HepG2 (cell line): ENCODE measurements around the gene TPD52L2. TPM values are rescaled to one million over a fixed set of nuclear protein-coding genes. Genes with fewer than 3 reads are reported as not detected.

Experiments used
- ATAC-seq: fragments of 200-7000 bp; cut with Tn5 transposase; 3 replicates; pipeline ENCODE4 v1.9.1; 2020; ENCODE audit warnings: mild to moderate bottlenecking, moderate library complexity
- BruUV-seq: library from RNA; stranded (reverse); fragments of 400-500 nt; replicated peaks from 2 replicates; lab custom pipeline; 2021; lab: Mats Ljungman, UMichigan
- CTCF ChIA-PET: fragments of 300-600 bp; formaldehyde crosslinking; extraction: SDS; loops from one replicate; lab custom pipeline; 2021; ENCODE audit warnings: low total read pairs, inconsistent platforms, low intra/inter-chr PET ratio; lab: Yijun Ruan, JAX
- POLR2A ChIA-PET: fragments of 350-600 bp; sonication (Branson Sonifier 250); formaldehyde crosslinking; loops from one replicate; lab custom pipeline; 2020; ENCODE audit warnings: antibody characterized with exemption, inconsistent platforms; lab: Yijun Ruan, JAX
- DNase-seq: peaks from one replicate; pipeline ENCODE4 v3.0.0-alpha.2; 2015; ENCODE audit warnings: low spot score
- FAIRE-seq: peaks from 3 replicates; lab custom pipeline; 2011; peaks lifted over from hg19 to GRCh38; lab: Jason Lieb, UNC
- H2AFZ ChIP-seq: one replicate; pipeline ENCODE4 v1.6.1; 2011; ENCODE audit warnings: low read length, inconsistent platforms
- H3K27ac ChIP-seq: fragments of 300-600 bp; 3 replicates; pipeline ENCODE4 v1.8.0; 2011; ENCODE audit warnings: mixed run types, mild to moderate bottlenecking, mixed read lengths, low read length, inconsistent platforms; ENCODE audit not compliant: insufficient read depth; ENCODE audit errors: extremely low read length
- H3K27me3 ChIP-seq, 2 experiments: fragments of 200-600 bp in 1 of 2; 2 replicates in 1 of 2; 3 replicates in 1 of 2; pipeline versions ENCODE4 v1.6.0 to v1.8.0; 2011; ENCODE audit warnings: low read length in 2 of 2, mild to moderate bottlenecking in 2 of 2, moderate library complexity in 2 of 2, inconsistent platforms in 1 of 2; ENCODE audit not compliant: insufficient read depth in 2 of 2, control insufficient read depth in 1 of 2
- H3K36me3 ChIP-seq, 2 experiments: fragments of 200-600 bp in 1 of 2; replicated peaks in 1 of 2; 2 replicates in 1 of 2; 3 replicates in 1 of 2; pipeline versions ENCODE4 v1.5.1 to v1.8.0; 2011; ENCODE audit warnings: low read length in 2 of 2, inconsistent platforms in 1 of 2; ENCODE audit not compliant: insufficient read depth in 2 of 2, control insufficient read depth in 1 of 2
- H3K4me1 ChIP-seq: 2 replicates; pipeline ENCODE4 v1.5.1; 2012; ENCODE audit warnings: low read length, inconsistent platforms; ENCODE audit not compliant: insufficient read depth
- H3K4me2 ChIP-seq: 2 replicates; pipeline ENCODE4 v1.6.0; 2011; ENCODE audit warnings: low read depth, low read length, inconsistent platforms
- H3K4me3 ChIP-seq, 3 experiments: fragments of 200-600 bp in 1 of 3; sonication (generic), shearing (Covaris generic) in 1 of 3; replicated peaks in 1 of 3; 2 replicates each; pipeline ENCODE4 v1.5.1; 2011 to 2016; ENCODE audit warnings: low read length in 3 of 3, inconsistent platforms in 2 of 3, low read depth in 2 of 3, mild to moderate bottlenecking in 2 of 3, control low read depth in 1 of 3, mixed read lengths in 1 of 3; ENCODE audit not compliant: insufficient read depth in 1 of 3
- H3K79me2 ChIP-seq: one replicate; pipeline ENCODE4 v1.6.1; 2011; ENCODE audit warnings: low read length, inconsistent platforms; ENCODE audit not compliant: insufficient read depth
- H3K9ac ChIP-seq: 2 replicates; pipeline ENCODE4 v1.6.0; 2011; ENCODE audit warnings: mild to moderate bottlenecking, low read depth, low read length, inconsistent platforms; ENCODE audit not compliant: insufficient read depth
- H3K9me3 ChIP-seq: 2 replicates; pipeline ENCODE4 v1.5.1; 2012; ENCODE audit warnings: mild to moderate bottlenecking, low read length
- H4K20me1 ChIP-seq: 2 replicates; pipeline ENCODE4 v1.6.0; 2011; ENCODE audit warnings: inconsistent platforms, mild to moderate bottlenecking, low read length, moderate library complexity; ENCODE audit not compliant: insufficient read depth
- KAT8 ChIP-seq: IDR thresholded peaks from 2 replicates; pipeline ENCODE4 v1.6.1; 2016; ENCODE audit warnings: missing genetic modification reagents, missing compliant biosample characterization
- MEF2D ChIP-seq: sonication (generic); formaldehyde crosslinking; IDR thresholded peaks from 2 replicates; pipeline ENCODE4 v1.5.1; 2020; ENCODE audit warnings: mild to moderate bottlenecking, missing genetic modification reagents
- TBP ChIP-seq: sonication (generic); formaldehyde crosslinking; IDR thresholded peaks from 2 replicates; pipeline ENCODE4 v1.5.0; 2020; ENCODE audit warnings: missing genetic modification reagents
- ZFP36L2 ChIP-seq: sonication (generic); formaldehyde crosslinking; IDR thresholded peaks from 2 replicates; pipeline ENCODE4 v1.4.0; 2020; ENCODE audit warnings: missing genetic modification reagents
- ZNF225 ChIP-seq: sonication (generic); formaldehyde crosslinking; IDR thresholded peaks from 2 replicates; pipeline ENCODE4 v1.4.0; 2020; ENCODE audit warnings: mild to moderate bottlenecking, missing genetic modification reagents
- ZNF333 ChIP-seq: sonication (generic); formaldehyde crosslinking; IDR thresholded peaks from 2 replicates; pipeline ENCODE4 v1.4.0; 2020; ENCODE audit warnings: mild to moderate bottlenecking, missing genetic modification reagents, borderline replicate concordance
- ZNF792 ChIP-seq: IDR thresholded peaks from 2 replicates; pipeline ENCODE4 v1.6.1; 2016
- ZNF839 ChIP-seq: sonication (generic); formaldehyde crosslinking; IDR thresholded peaks from 2 replicates; pipeline ENCODE4 v1.4.0; 2020; ENCODE audit warnings: missing genetic modification reagents, mild to moderate bottlenecking, borderline replicate concordance
- ZSCAN30 ChIP-seq: sonication (generic); formaldehyde crosslinking; IDR thresholded peaks from 2 replicates; pipeline ENCODE4 v1.5.0; 2020; ENCODE audit warnings: mild to moderate bottlenecking, missing genetic modification reagents
- WGBS: methylation state at CpG from one replicate; pipeline ENCODE4 v1.1.6; 2017; ENCODE audit warnings: low lambda C conversion rate; 5-methylcytosine and 5-hydroxymethylcytosine counted together
- in situ Hi-C: cut with HindIII; loops from 2 replicates; pipeline ENCODE4 v1.10.0; 2017; ENCODE audit warnings: low pct_unique_long_range_greater_than_20kb; ENCODE audit not compliant: extremely low pct_ligation_motif_present
- intact Hi-C: fragments of 100-400 bp; cut with micrococcal nuclease; formaldehyde crosslinking; loops from one replicate; pipeline ENCODE4 v1.10.0; 2022; ENCODE audit not compliant: unreplicated experiment
- polyA plus RNA-seq, 8 experiments: library from polyadenylated mRNA; depleted of rRNA in 3 of 8; stranded (reverse) in 7 of 8; unstranded in 1 of 8; fragments of >200 nt; fragmentation: Illumina TruSeq in 4 of 8; extraction: Trizol in 4 of 8; gene quantifications; 2 replicates each; pipeline versions ENCODE4 v1.2.1 to v1.2.3, GENCODE V29; 2011 to 2016; ENCODE audit warnings: low read depth in 4 of 8, missing spikeins in 1 of 8, mixed read lengths in 1 of 8; ENCODE audit not compliant: insufficient read depth in 1 of 8
- total RNA-seq, 5 experiments: library from RNA; depleted of rRNA; stranded (reverse); fragments of >200 nt; fragmentation: Illumina TruSeq; extraction: Trizol; gene quantifications; 2 replicates each; pipeline ENCODE4 v1.2.3, GENCODE V29; 2016; ENCODE audit warnings: low read depth in 1 of 5
- TF ChIP-seq, protein P1 (sequence below): sonication (generic); formaldehyde crosslinking; IDR thresholded peaks from 2 replicates; pipeline ENCODE4 v1.8.1; 2023; ENCODE audit warnings: mild to moderate bottlenecking, missing genetic modification reagents, borderline replicate concordance
- TF ChIP-seq, protein P2 (sequence below): sonication (generic); formaldehyde crosslinking; IDR thresholded peaks from 2 replicates; pipeline ENCODE4 v1.4.0; 2020; ENCODE audit warnings: missing genetic modification reagents
- TF ChIP-seq, protein P3 (sequence below): sonication (generic); formaldehyde crosslinking; IDR thresholded peaks from 2 replicates; pipeline ENCODE4 v1.5.1; 2020; ENCODE audit warnings: mild to moderate bottlenecking, missing genetic modification reagents, borderline replicate concordance
- TF ChIP-seq, protein P4 (sequence below): sonication (generic); formaldehyde crosslinking; IDR thresholded peaks from 2 replicates; pipeline ENCODE4 v1.4.0; 2020; ENCODE audit warnings: low read depth, mild to moderate bottlenecking, missing genetic modification reagents

The TPD52L2 gene
- total and polyA plus RNA-seq, 2 of the 13 experiments (the other 11 are each of a cell fraction or from before 2014, with no cell fraction given): 156 to 184 TPM

DNA sequence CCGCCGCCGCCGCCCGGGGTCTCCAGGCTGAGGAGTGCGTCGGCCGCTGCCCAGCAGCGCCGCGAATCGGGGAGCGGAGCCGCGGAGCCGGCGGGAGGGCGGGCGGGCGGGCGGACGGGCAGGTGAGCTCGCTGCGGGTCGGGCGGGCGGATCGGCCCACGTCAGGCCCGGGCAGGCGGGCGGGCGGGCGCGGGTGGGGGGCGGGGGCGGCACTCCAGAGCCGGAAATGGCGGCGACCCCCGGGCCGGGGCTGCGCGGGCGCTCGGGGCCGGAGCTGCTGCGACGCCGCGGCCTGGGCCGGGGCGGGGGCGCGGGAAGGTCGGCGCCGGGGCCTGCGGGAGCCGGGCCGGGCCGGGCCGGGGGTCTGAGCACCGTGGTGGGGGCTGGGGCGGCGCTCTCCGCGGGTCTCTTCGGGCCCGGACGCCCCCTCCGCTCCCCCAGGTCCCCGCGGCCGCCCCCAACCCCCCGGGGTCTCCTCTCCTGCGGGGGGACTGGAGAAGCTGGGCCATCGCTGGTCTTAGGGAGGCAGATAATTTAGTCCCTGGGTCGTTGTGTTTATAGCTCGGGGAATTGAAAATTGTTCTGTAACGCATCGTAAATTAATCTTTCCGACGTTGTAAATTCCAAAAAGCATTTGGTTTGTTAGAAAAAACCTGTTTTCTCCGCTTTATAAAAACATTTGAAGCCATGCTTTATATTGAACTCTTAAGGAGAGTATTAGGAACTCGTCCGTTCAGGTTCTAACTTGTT is 30.3 kb downstream of the TPD52L2 start (continued):
- TF ChIP-seq, protein P1, sequence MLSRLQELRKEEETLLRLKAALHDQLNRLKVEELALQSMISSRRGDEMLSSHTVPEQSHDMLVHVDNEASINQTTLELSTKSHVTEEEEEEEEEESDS (CRISPR knock-in tag): no peak
- TF ChIP-seq ZFP36L2 (CRISPR knock-in tag): no peak
- no peak for TF ChIP-seq ZNF839 (CRISPR knock-in tag)
- TF ChIP-seq ZNF792 (CRISPR knock-in tag): no peak
- TF ChIP-seq ZNF225 (CRISPR knock-in tag): no peak
- TF ChIP-seq KAT8 (CRISPR knock-in tag): no peak

DNA sequence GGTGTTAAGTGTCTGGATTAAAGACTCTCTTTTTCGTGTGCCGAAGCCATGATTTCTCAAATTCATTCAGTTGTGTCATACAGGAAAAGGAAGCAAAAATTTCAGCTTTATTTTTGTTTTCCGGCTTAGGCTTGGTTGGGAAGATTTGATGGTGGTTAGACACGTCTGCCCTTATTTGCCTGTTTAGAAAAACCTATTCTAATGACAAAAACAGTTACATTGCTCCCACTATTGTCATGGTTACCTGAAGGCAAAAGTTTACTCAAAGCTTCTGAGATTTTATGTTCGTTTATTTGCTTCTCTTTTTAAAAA is 30.8 kb downstream of the TPD52L2 start:
- CTCF ChIA-PET: no interaction called here
- no peak for TF ChIP-seq MEF2D
- TF ChIP-seq, protein P2, sequence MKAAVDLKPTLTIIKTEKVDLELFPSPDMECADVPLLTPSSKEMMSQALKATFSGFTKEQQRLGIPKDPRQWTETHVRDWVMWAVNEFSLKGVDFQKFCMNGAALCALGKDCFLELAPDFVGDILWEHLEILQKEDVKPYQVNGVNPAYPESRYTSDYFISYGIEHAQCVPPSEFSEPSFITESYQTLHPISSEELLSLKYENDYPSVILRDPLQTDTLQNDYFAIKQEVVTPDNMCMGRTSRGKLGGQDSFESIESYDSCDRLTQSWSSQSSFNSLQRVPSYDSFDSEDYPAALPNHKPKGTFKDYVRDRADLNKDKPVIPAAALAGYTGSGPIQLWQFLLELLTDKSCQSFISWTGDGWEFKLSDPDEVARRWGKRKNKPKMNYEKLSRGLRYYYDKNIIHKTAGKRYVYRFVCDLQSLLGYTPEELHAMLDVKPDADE (CRISPR knock-in tag): peak; percentile 27; the same call in 1 of the 2 replicates
- 0 out of 2 replicates have a peak, but pooled peaks have one; percentile 6 for TF ChIP-seq TBP (CRISPR knock-in tag)
- TF ChIP-seq, protein P3, sequence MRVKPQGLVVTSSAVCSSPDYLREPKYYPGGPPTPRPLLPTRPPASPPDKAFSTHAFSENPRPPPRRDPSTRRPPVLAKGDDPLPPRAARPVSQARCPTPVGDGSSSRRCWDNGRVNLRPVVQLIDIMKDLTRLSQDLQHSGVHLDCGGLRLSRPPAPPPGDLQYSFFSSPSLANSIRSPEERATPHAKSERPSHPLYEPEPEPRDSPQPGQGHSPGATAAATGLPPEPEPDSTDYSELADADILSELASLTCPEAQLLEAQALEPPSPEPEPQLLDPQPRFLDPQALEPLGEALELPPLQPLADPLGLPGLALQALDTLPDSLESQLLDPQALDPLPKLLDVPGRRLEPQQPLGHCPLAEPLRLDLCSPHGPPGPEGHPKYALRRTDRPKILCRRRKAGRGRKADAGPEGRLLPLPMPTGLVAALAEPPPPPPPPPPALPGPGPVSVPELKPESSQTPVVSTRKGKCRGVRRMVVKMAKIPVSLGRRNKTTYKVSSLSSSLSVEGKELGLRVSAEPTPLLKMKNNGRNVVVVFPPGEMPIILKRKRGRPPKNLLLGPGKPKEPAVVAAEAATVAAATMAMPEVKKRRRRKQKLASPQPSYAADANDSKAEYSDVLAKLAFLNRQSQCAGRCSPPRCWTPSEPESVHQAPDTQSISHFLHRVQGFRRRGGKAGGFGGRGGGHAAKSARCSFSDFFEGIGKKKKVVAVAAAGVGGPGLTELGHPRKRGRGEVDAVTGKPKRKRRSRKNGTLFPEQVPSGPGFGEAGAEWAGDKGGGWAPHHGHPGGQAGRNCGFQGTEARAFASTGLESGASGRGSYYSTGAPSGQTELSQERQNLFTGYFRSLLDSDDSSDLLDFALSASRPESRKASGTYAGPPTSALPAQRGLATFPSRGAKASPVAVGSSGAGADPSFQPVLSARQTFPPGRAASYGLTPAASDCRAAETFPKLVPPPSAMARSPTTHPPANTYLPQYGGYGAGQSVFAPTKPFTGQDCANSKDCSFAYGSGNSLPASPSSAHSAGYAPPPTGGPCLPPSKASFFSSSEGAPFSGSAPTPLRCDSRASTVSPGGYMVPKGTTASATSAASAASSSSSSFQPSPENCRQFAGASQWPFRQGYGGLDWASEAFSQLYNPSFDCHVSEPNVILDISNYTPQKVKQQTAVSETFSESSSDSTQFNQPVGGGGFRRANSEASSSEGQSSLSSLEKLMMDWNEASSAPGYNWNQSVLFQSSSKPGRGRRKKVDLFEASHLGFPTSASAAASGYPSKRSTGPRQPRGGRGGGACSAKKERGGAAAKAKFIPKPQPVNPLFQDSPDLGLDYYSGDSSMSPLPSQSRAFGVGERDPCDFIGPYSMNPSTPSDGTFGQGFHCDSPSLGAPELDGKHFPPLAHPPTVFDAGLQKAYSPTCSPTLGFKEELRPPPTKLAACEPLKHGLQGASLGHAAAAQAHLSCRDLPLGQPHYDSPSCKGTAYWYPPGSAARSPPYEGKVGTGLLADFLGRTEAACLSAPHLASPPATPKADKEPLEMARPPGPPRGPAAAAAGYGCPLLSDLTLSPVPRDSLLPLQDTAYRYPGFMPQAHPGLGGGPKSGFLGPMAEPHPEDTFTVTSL (CRISPR knock-in tag): 0 out of 2 replicates have a peak, but pooled peaks have one; percentile 22
- TF ChIP-seq, protein P4, sequence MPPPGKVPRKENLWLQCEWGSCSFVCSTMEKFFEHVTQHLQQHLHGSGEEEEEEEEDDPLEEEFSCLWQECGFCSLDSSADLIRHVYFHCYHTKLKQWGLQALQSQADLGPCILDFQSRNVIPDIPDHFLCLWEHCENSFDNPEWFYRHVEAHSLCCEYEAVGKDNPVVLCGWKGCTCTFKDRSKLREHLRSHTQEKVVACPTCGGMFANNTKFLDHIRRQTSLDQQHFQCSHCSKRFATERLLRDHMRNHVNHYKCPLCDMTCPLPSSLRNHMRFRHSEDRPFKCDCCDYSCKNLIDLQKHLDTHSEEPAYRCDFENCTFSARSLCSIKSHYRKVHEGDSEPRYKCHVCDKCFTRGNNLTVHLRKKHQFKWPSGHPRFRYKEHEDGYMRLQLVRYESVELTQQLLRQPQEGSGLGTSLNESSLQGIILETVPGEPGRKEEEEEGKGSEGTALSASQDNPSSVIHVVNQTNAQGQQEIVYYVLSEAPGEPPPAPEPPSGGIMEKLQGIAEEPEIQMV: no peak
- TF ChIP-seq ZSCAN30: 0 out of 2 replicates have a peak, but pooled peaks have one; percentile 39
- no peak for TF ChIP-seq ZNF333 (CRISPR knock-in tag)

More for the DNA sequence above, 30.8 kb downstream of the TPD52L2 start:
- POLR2A ChIA-PET: interaction anchor here (0.8 to 4.7 kb wide), 13 partner anchors 10 to 188 kb away, joined by 3 to 71 read pairs (median 7); partner anchors contain the start of genes ARFRP1, C20orf204, PRPF6 and SAMD10
- ATAC-seq: no peak
- H3K4me2 ChIP-seq: peak overlapping the region; percentile 96
- peak overlapping the region; percentile 76 for H3K9ac ChIP-seq
- peaks cover 51% of the 10 kb centered on the region for H3K79me2 ChIP-seq
- peak overlapping the region; percentile 60 for H3K27ac ChIP-seq
- 2% methylated on average over 5 of the region's 5 CpGs for WGBS
- H3K27me3 ChIP-seq: no peaks in the 10 kb centered on the region; a peak in 1 of 5 replicates
- peaks cover 35% of the 10 kb centered on the region; the same call in 1 of the 2 replicates for H4K20me1 ChIP-seq
- peak; percentile 44 for FAIRE-seq
- no peaks in the 10 kb centered on the region for H3K9me3 ChIP-seq
- intact Hi-C loops (loop anchor here (2.0 kb wide), 1 partner anchor 31 kb away; the partner anchor contains the start of gene TPD52L2), in situ Hi-C loops (no loop called here)
- no TSS peak for BruUV-seq
- H2AFZ ChIP-seq: no peak overlapping the region
- peak overlapping the region; percentile 73 to 82 (median 77) for H3K4me3 ChIP-seq
- peaks cover 4 to 18% of the 10 kb centered on the region in 2 experiments for H3K36me3 ChIP-seq
- H3K4me1 ChIP-seq: peaks cover 50% of the 10 kb centered on the region
- DNase-seq: no peak
